Fibroblast of lung (primary cell): ENCODE measurements around the gene PLVAP. TPM values are rescaled to one million over a fixed set of nuclear protein-coding genes. Genes with fewer than 3 reads are reported as not detected.

ENCODE experiments used
- DNase-seq, 2 donors: peaks; one replicate each; pipeline versions ENCODE4 v3.0.0 to v3.0.0-alpha.2; 2010; ENCODE audit warnings: low read depth in 2 of 2
- H2AFZ ChIP-seq: 2 replicates; pipeline ENCODE4 v1.5.1; 2012; ENCODE audit warnings: low read length, control low read depth, inconsistent platforms
- H3K27ac ChIP-seq: 2 replicates; pipeline ENCODE4 v1.5.1; 2011; ENCODE audit warnings: low read length, control low read depth; ENCODE audit not compliant: insufficient read depth
- H3K27me3 ChIP-seq: 2 replicates; pipeline ENCODE4 v1.5.1; 2011; ENCODE audit warnings: mild to moderate bottlenecking, low read length; ENCODE audit not compliant: control insufficient read depth, insufficient read depth
- H3K36me3 ChIP-seq: 2 replicates; pipeline ENCODE4 v1.5.1; 2011; ENCODE audit warnings: low read length; ENCODE audit not compliant: control insufficient read depth, insufficient read depth
- H3K4me1 ChIP-seq: 2 replicates; pipeline ENCODE4 v1.5.1; 2011; ENCODE audit warnings: low read length; ENCODE audit not compliant: control insufficient read depth, insufficient read depth; ENCODE audit errors: extremely low read depth
- H3K4me2 ChIP-seq: 2 replicates; pipeline ENCODE4 v1.5.1; 2011; ENCODE audit warnings: low read length, control low read depth; ENCODE audit not compliant: insufficient read depth; ENCODE audit errors: extremely low read depth
- H3K4me3 ChIP-seq, 4 experiments: fragments of 200-600 bp in 1 of 4; sonication (generic) in 1 of 4; replicated peaks in 1 of 4; 2 replicates each; pipeline ENCODE4 v1.5.1; 2011 to 2016; ENCODE audit warnings: low read length in 4 of 4, low read depth in 3 of 4, mild to moderate bottlenecking in 3 of 4, control low read depth in 2 of 4, inconsistent platforms in 1 of 4, mixed read lengths in 1 of 4; ENCODE audit not compliant: insufficient read depth in 1 of 4; ENCODE audit errors: control extremely low read depth in 1 of 4
- H3K79me2 ChIP-seq: 2 replicates; pipeline ENCODE4 v1.5.1; 2012; ENCODE audit warnings: mild to moderate bottlenecking, low read length, inconsistent platforms; ENCODE audit not compliant: control insufficient read depth, insufficient read depth
- H3K9ac ChIP-seq: 2 replicates; pipeline ENCODE4 v1.5.1; 2011; ENCODE audit warnings: mild to moderate bottlenecking, low read length, control low read depth; ENCODE audit not compliant: insufficient read depth
- H3K9me3 ChIP-seq: 2 replicates; pipeline ENCODE4 v1.5.1; 2012; ENCODE audit warnings: low read depth, low read length; ENCODE audit not compliant: control insufficient read depth, insufficient read depth
- H4K20me1 ChIP-seq: 2 replicates; pipeline ENCODE4 v1.5.1; 2011; ENCODE audit warnings: low read length; ENCODE audit not compliant: control insufficient read depth, insufficient read depth; ENCODE audit errors: extremely low read depth
- CTCF ChIP-seq, 2 donors: IDR thresholded peaks in 1 of 2; conservative IDR thresholded peaks in 1 of 2; 1 replicate in 1 of 2; 2 replicates in 1 of 2; pipeline ENCODE4 v1.5.1; 2011 to 2012; ENCODE audit warnings: low read length in 2 of 2, control low read depth in 1 of 2, inconsistent platforms in 1 of 2, low read depth in 1 of 2, mild to moderate bottlenecking in 1 of 2
- EZH2 ChIP-seq: IDR thresholded peaks from 2 replicates; pipeline ENCODE4 v1.5.1; 2012; ENCODE audit warnings: low read length, control low read depth, mild to moderate bottlenecking; ENCODE audit errors: missing control alignments
- polyA plus RNA-seq, 2 donors: library from polyadenylated mRNA; depleted of rRNA in 1 of 2; stranded (reverse) in 1 of 2; unstranded in 1 of 2; fragments of >200 nt; gene quantifications; 2 replicates each; pipeline ENCODE4 v1.2.1, GENCODE V29; 2011 to 2012; ENCODE audit warnings: missing spikeins in 1 of 2
- total RNA-seq: library from RNA; depleted of rRNA; stranded (reverse); fragments of >200 nt; gene quantifications from 2 replicates; pipeline ENCODE4 v1.2.1, GENCODE V29; 2014

The PLVAP gene
- total and polyA plus RNA-seq, 2 donors (not counting 1 experiment from before 2014, with no cell fraction given): not detected

GRCh38 chr19:17415121-17415520 lies 38.0 kb upstream of the PLVAP start:
- Histone ChIP-seq H4K20me1 (no peaks in the 10 kb centered on the region), H3K79me2 (no peaks in the 10 kb centered on the region), H3K27me3 (peaks cover 2% of the 10 kb centered on the region), H3K4me1 (no peaks in the 10 kb centered on the region), H3K27ac (no peak overlapping the region), H3K4me3 (no peak overlapping the region), H3K4me2 (no peak overlapping the region), H2AFZ (no peak overlapping the region), H3K36me3 (no peaks in the 10 kb centered on the region), H3K9me3 (no peaks in the 10 kb centered on the region), H3K9ac (no peak overlapping the region)
- no peak for DNase-seq
- TF ChIP-seq CTCF (conservative IDR thresholded peaks at IDR 0.05 in 1 of 2, IDR thresholded peaks at IDR 0.05 in 1 of 2; ENCODE audit: low read depth in 1 of 2, low read length in 2 of 2) (no peak), EZH2 (no peak)

- no peak overlapping the region for H3K27ac ChIP-seq
- H3K4me3 ChIP-seq: no peak overlapping the region
- H3K9me3 ChIP-seq: no peaks in the 10 kb centered on the region
Measured at GRCh38 chr19:17414097-17414496, 37.0 kb upstream of the PLVAP start.

GRCh38 chr19:17411801-17412200 lies 34.7 kb upstream of the PLVAP start:
- H2AFZ ChIP-seq: no peak overlapping the region
- no peak overlapping the region for H3K4me2 ChIP-seq
- DNase-seq: no peak
- no peaks in the 10 kb centered on the region for H4K20me1 ChIP-seq
- no peaks in the 10 kb centered on the region for H3K79me2 ChIP-seq
- no peaks in the 10 kb centered on the region for H3K9me3 ChIP-seq
- no peak overlapping the region for H3K4me3 ChIP-seq
- no peaks in the 10 kb centered on the region for H3K36me3 ChIP-seq
- peaks cover 2% of the 10 kb centered on the region for H3K27me3 ChIP-seq
- TF ChIP-seq CTCF (conservative IDR thresholded peaks at IDR 0.05 in 1 of 2, IDR thresholded peaks at IDR 0.05 in 1 of 2; ENCODE audit: low read depth in 1 of 2, low read length in 2 of 2): no peak
- no peak for TF ChIP-seq EZH2
- H3K9ac ChIP-seq: no peak overlapping the region
- H3K4me1 ChIP-seq: no peaks in the 10 kb centered on the region
- H3K27ac ChIP-seq: no peak overlapping the region

More at GRCh38 chr19:17414097-17414496, 37.0 kb upstream of the PLVAP start:
- peaks cover 2% of the 10 kb centered on the region for H3K27me3 ChIP-seq
- no peak for DNase-seq
- H3K4me2 ChIP-seq: no peak overlapping the region
- H3K9ac ChIP-seq: no peak overlapping the region
- no peaks in the 10 kb centered on the region for H3K79me2 ChIP-seq
- H2AFZ ChIP-seq: no peak overlapping the region
- H3K4me1 ChIP-seq: no peaks in the 10 kb centered on the region
- H3K36me3 ChIP-seq: no peaks in the 10 kb centered on the region
- H4K20me1 ChIP-seq: no peaks in the 10 kb centered on the region
- no peak for TF ChIP-seq CTCF (conservative IDR thresholded peaks at IDR 0.05 in 1 of 2, IDR thresholded peaks at IDR 0.05 in 1 of 2; ENCODE audit: low read depth in 1 of 2, low read length in 2 of 2)
- no peak for TF ChIP-seq EZH2
